ENCODE measurements around the gene BLZF1.
"Not testable (repeated sequence)": the region's sequence is repeated elsewhere in the genome, so short reads cannot be mapped to it uniquely, and the experiment has no call there.

- not testable (repeated sequence) for TF ChIP-seq CTCF (IDR thresholded peaks at IDR 0.05; ENCODE audit: poor library complexity); EZH2phosphoT487 (IDR thresholded peaks at IDR 0.05; ENCODE audit: low read depth, severe bottlenecking, unreplicated experiment); EZH2 (IDR thresholded peaks at IDR 0.05; ENCODE audit: borderline replicate concordance)
Measured at GRCh38 chr1:169408340-169408739, 40.3 kb downstream of the BLZF1 start.
